Naive thymus-derived CD8-positive, alpha-beta T cell (primary cell): Measurements from ENCODE around the gene FBXL3. TPM values are rescaled to one million over a fixed set of nuclear protein-coding genes. Genes with fewer than 3 reads are reported as not detected.
A peak's percentile ranks its signal among the peaks of the same experiment; 100 is the strongest.

Experiments
- ATAC-seq, 2 donors: fragments of 150-1000 bp; cut with Tn5 transposase in 1 of 2; sonication (Bioruptor Pico), chemical (Tn5 transposase) in 1 of 2; 1 replicate in 1 of 2; 2 replicates in 1 of 2; pipeline ENCODE4 v1.10.0; 2021; ENCODE audit warnings: mild to moderate bottlenecking in 2 of 2, moderate library complexity in 2 of 2
- POLR2A ChIA-PET: fragments of 350-600 bp; sonication (Branson Sonifier 250); formaldehyde crosslinking; loops from one replicate; lab custom pipeline; 2021; ENCODE audit warnings: antibody characterized with exemption; lab: Charles Lee
- DNase-seq, 10 donors: peaks; one replicate each; pipeline versions ENCODE4 v3.0.0 to v3.0.0-alpha.2; 2020 to 2022
- H3K27ac Mint-ChIP-seq, 10 donors: one replicate each; pipeline ENCODE4 v1.8.0; 2020 to 2022; ENCODE audit warnings: mild to moderate bottlenecking in 10 of 10, mixed read lengths in 10 of 10, moderate library complexity in 4 of 10, inconsistent platforms in 1 of 10
- H3K27me3 Mint-ChIP-seq, 5 donors: one replicate each; pipeline ENCODE4 v1.8.0; 2021 to 2022; ENCODE audit warnings: mixed read lengths in 5 of 5
- H3K36me3 Mint-ChIP-seq, 3 donors: one replicate each; pipeline ENCODE4 v1.8.0; 2020 to 2022; ENCODE audit warnings: mixed read lengths in 3 of 3, mild to moderate bottlenecking in 2 of 3, inconsistent platforms in 1 of 3
- H3K4me1 Mint-ChIP-seq, 4 donors: one replicate each; pipeline ENCODE4 v1.8.0; 2021 to 2022; ENCODE audit warnings: mixed read lengths in 4 of 4
- H3K4me3 Mint-ChIP-seq, 10 donors: one replicate each; pipeline ENCODE4 v1.8.0; 2020 to 2022; ENCODE audit warnings: mild to moderate bottlenecking in 10 of 10, mixed read lengths in 10 of 10, moderate library complexity in 6 of 10, inconsistent platforms in 1 of 10
- H3K9me3 Mint-ChIP-seq, 9 donors: one replicate each; pipeline ENCODE4 v1.8.0; 2020 to 2022; ENCODE audit warnings: mixed read lengths in 9 of 9, mild to moderate bottlenecking in 3 of 9, inconsistent platforms in 1 of 9, moderate library complexity in 1 of 9
- polyA plus RNA-seq, 3 donors: library from polyadenylated mRNA; unstranded; fragments of 300-500 nt; fragmentation: Illumina TruSeq; gene quantifications; one replicate each; pipeline ENCODE4 v1.2.3, GENCODE V29; 2021
- total RNA-seq, 8 experiments: library from RNA in 2 of 8; stranded (reverse) in 2 of 8; gene quantifications; one replicate each; pipeline ENCODE4 v1.2.3 and lab custom pipeline; 2021 to 2026

FBXL3 gene
- total and polyA plus RNA-seq, 5 experiments from 2014 or later: 29.3 to 106 (median 44.7) TPM

- POLR2A ChIA-PET: interaction anchor here (1.0 to 3.6 kb wide), 2 partner anchors 12 to 47 kb away, joined by 5 to 34 read pairs; partner anchors contain the start of genes CLN5 and FBXL3
- H3K4me1 Mint-ChIP-seq: peaks cover 4 to 9% (median 7%) of the 10 kb centered on the region in 4 donors
- peak; percentile 100 for ATAC-seq
Measured at GRCh38 chr13:76980075-76980718, 46.8 kb downstream of the FBXL3 start.

GRCh38 chr13:76976929-76977328, 50.0 kb downstream of the FBXL3 start:
- peaks cover 5 to 42% (median 32%) of the 10 kb centered on the region in 5 donors for H3K27me3 Mint-ChIP-seq

More at GRCh38 chr13:76980075-76980718, 46.8 kb downstream of the FBXL3 start:
- Mint-ChIP-seq H3K9me3 (no peaks in the 10 kb centered on the region), H3K4me3 (peak overlapping the region; percentile 49 to 72 (median 64)), H3K27me3 (peaks cover 5 to 27% (median 8%) of the 10 kb centered on the region in 5 donors), H3K36me3 (no peaks in the 10 kb centered on the region), H3K27ac (no peak overlapping the region)
- DNase-seq: peak; percentile 67 to 95 (median 86)

GRCh38 chr13:76976490-76976889, 50.5 kb downstream of the FBXL3 start:
- Mint-ChIP-seq H3K36me3 (no peaks in the 10 kb centered on the region), H3K9me3 (no peaks in the 10 kb centered on the region), H3K4me3 (peak overlapping the region in 5 of 10 donors; percentile 0 to 26 (median 22)), H3K4me1 (peaks cover 6 to 17% (median 9%) of the 10 kb centered on the region in 4 donors), H3K27me3 (peaks cover 5 to 42% (median 31%) of the 10 kb centered on the region in 5 donors), H3K27ac (peak overlapping the region in 4 of 10 donors; percentile 12 to 51 (median 44))
- POLR2A ChIA-PET: interaction anchor here (1.2 to 1.7 kb wide), 2 partner anchors 15 to 17 kb away, joined by 3 to 5 read pairs; partner anchors contain the start of gene CLN5
- ATAC-seq (no peak), DNase-seq (peak in 3 of 10 donors; percentile 17 to 26 (median 20))

More at GRCh38 chr13:76976929-76977328, 50.0 kb downstream of the FBXL3 start:
- Mint-ChIP-seq H3K4me1 (peaks cover 6 to 17% (median 9%) of the 10 kb centered on the region in 4 donors), H3K27ac (peak overlapping the region in 1 of 10 donors; percentile 12), H3K4me3 (peak overlapping the region in 1 of 10 donors; percentile 26), H3K36me3 (no peaks in the 10 kb centered on the region), H3K9me3 (no peaks in the 10 kb centered on the region)
- DNase-seq: no peak
- POLR2A ChIA-PET: interaction anchor here (1.2 to 1.7 kb wide), 2 partner anchors 15 to 16 kb away, joined by 3 to 5 read pairs; partner anchors contain the start of gene CLN5
- no peak for ATAC-seq

- no peaks in the 10 kb centered on the region for H3K36me3 Mint-ChIP-seq
- no peaks in the 10 kb centered on the region for H3K9me3 Mint-ChIP-seq
- H3K4me3 Mint-ChIP-seq: no peak overlapping the region
- peaks cover 5 to 45% (median 28%) of the 10 kb centered on the region in 5 donors for H3K27me3 Mint-ChIP-seq
- H3K27ac Mint-ChIP-seq: no peak overlapping the region
- POLR2A ChIA-PET: interaction anchor here (1.2 to 1.7 kb wide), 2 partner anchors 16 to 17 kb away, joined by 3 to 5 read pairs; partner anchors contain the start of gene CLN5
- DNase-seq: no peak
- no peak for ATAC-seq
- peaks cover 6 to 17% (median 9%) of the 10 kb centered on the region in 4 donors for H3K4me1 Mint-ChIP-seq
Measured at GRCh38 chr13:76975863-76976262, 51.1 kb downstream of the FBXL3 start.

- peaks cover 6 to 48% (median 28%) of the 10 kb centered on the region in 5 donors for H3K27me3 Mint-ChIP-seq
- ATAC-seq (no peak), DNase-seq (no peak)
- no peaks in the 10 kb centered on the region for H3K9me3 Mint-ChIP-seq
- H3K27ac Mint-ChIP-seq: no peak overlapping the region
- H3K4me1 Mint-ChIP-seq: peaks cover 4 to 17% (median 9%) of the 10 kb centered on the region in 4 donors
- H3K36me3 Mint-ChIP-seq: no peaks in the 10 kb centered on the region
- POLR2A ChIA-PET: interaction anchor here (0.7 kb wide), 1 partner anchor 87 kb away, joined by 7 read pairs; no protein-coding TSS in a partner anchor
- H3K4me3 Mint-ChIP-seq: no peak overlapping the region
Measured at GRCh38 chr13:76974618-76974975, 52.4 kb downstream of the FBXL3 start.

- Mint-ChIP-seq H3K9me3 (no peaks in the 10 kb centered on the region), H3K4me3 (no peak overlapping the region), H3K27ac (no peak overlapping the region), H3K36me3 (no peaks in the 10 kb centered on the region), H3K27me3 (peaks cover 7 to 47% (median 28%) of the 10 kb centered on the region in 5 donors), H3K4me1 (peaks cover 4 to 17% (median 9%) of the 10 kb centered on the region in 4 donors)
- no peak for DNase-seq
- POLR2A ChIA-PET: no interaction called here
- no peak for ATAC-seq
Measured at GRCh38 chr13:76973920-76974617, 52.9 kb downstream of the FBXL3 start.

GRCh38 chr13:76971851-76972829, 54.8 kb downstream of the FBXL3 start:
- DNase-seq: no peak
- no peak for ATAC-seq
- Mint-ChIP-seq H3K27ac (peak overlapping the region in 2 of 10 donors; percentile 6 to 22), H3K27me3 (peaks cover 5 to 42% (median 35%) of the 10 kb centered on the region in 5 donors), H3K4me3 (no peak overlapping the region), H3K9me3 (no peaks in the 10 kb centered on the region), H3K36me3 (no peaks in the 10 kb centered on the region), H3K4me1 (peaks cover 4 to 17% (median 9%) of the 10 kb centered on the region in 4 donors)
- POLR2A ChIA-PET: interaction anchor here (0.7 kb wide), 1 partner anchor 20 kb away, joined by 3 read pairs; the partner anchor contains the start of gene CLN5

GRCh38 chr13:76971215-76971614, 55.7 kb downstream of the FBXL3 start:
- Mint-ChIP-seq H3K4me1 (peaks cover 0 to 10% (median 5%) of the 10 kb centered on the region in 4 donors), H3K27me3 (peaks cover 5 to 42% (median 35%) of the 10 kb centered on the region in 5 donors), H3K36me3 (no peaks in the 10 kb centered on the region), H3K9me3 (no peaks in the 10 kb centered on the region), H3K27ac (no peak overlapping the region), H3K4me3 (no peak overlapping the region)
- no peak for DNase-seq
- ATAC-seq: no peak
- POLR2A ChIA-PET: no interaction called here

- no peaks in the 10 kb centered on the region for H3K9me3 Mint-ChIP-seq
- POLR2A ChIA-PET: no interaction called here
- DNase-seq (no peak), ATAC-seq (no peak)
- no peaks in the 10 kb centered on the region for H3K36me3 Mint-ChIP-seq
- H3K4me1 Mint-ChIP-seq: peaks cover 0 to 9% (median 4%) of the 10 kb centered on the region in 4 donors
- H3K27ac Mint-ChIP-seq: no peak overlapping the region
- H3K4me3 Mint-ChIP-seq: no peak overlapping the region
- H3K27me3 Mint-ChIP-seq: peaks cover 5 to 38% (median 32%) of the 10 kb centered on the region in 5 donors
Measured at GRCh38 chr13:76969488-76970365, 57.2 kb downstream of the FBXL3 start.

- H3K36me3 Mint-ChIP-seq: peaks cover 0 to 3% (median 0%) of the 10 kb centered on the region in 3 donors
- DNase-seq (no peak), ATAC-seq (no peak)
- H3K27me3 Mint-ChIP-seq: peaks cover 5 to 32% (median 20%) of the 10 kb centered on the region in 5 donors
- peaks cover 0 to 9% (median 4%) of the 10 kb centered on the region in 4 donors for H3K4me1 Mint-ChIP-seq
- H3K27ac Mint-ChIP-seq: peak overlapping the region in 1 of 10 donors; percentile 55
- H3K4me3 Mint-ChIP-seq: no peak overlapping the region
- H3K9me3 Mint-ChIP-seq: peaks cover 0 to 2% (median 0%) of the 10 kb centered on the region in 9 donors
- POLR2A ChIA-PET: no interaction called here
Measured at GRCh38 chr13:76968041-76968440, 58.9 kb downstream of the FBXL3 start.

- Mint-ChIP-seq H3K4me1 (peaks cover 0 to 2% (median under 1%) of the 10 kb centered on the region in 4 donors), H3K27me3 (peaks cover 3 to 30% (median 13%) of the 10 kb centered on the region in 5 donors), H3K4me3 (no peak overlapping the region), H3K36me3 (peaks cover 0 to 3% (median 0%) of the 10 kb centered on the region in 3 donors), H3K9me3 (peaks cover 0 to 7% (median 0%) of the 10 kb centered on the region in 9 donors), H3K27ac (no peak overlapping the region)
- DNase-seq (no peak), ATAC-seq (no peak)
- POLR2A ChIA-PET: no interaction called here
Measured at GRCh38 chr13:76967031-76967430, 59.9 kb downstream of the FBXL3 start.
